H1 (cell line): Measurements from ENCODE around the gene HSD17B4. TPM values are rescaled to one million over a fixed set of nuclear protein-coding genes. Genes with fewer than 3 reads are reported as not detected.

Source experiments
- CTCF ChIA-PET: fragments of 300-600 bp; sonication (Branson Sonifier 250); formaldehyde crosslinking; loops from one replicate; lab custom pipeline; 2021; ENCODE audit not compliant: partially characterized antibody; lab: Charles Lee
- POLR2A ChIA-PET: fragments of 300-600 bp; sonication (Branson Sonifier 250); formaldehyde crosslinking; loops from one replicate; lab custom pipeline; 2021; ENCODE audit warnings: inconsistent platforms; ENCODE audit not compliant: partially characterized antibody; lab: Charles Lee
- DNase-seq, 2 experiments: peaks; one replicate each; pipeline versions ENCODE4 v3.0.0 to v3.0.0-alpha.2; 2010 to 2022; ENCODE audit warnings: low spot score in 2 of 2, low read depth in 1 of 2, mixed read lengths in 1 of 2
- FAIRE-seq: peaks from 2 replicates; lab custom pipeline; 2011; peaks lifted over from hg19 to GRCh38; lab: Jason Lieb, UNC
- H2AFZ ChIP-seq: 2 replicates; pipeline ENCODE4 v1.8.1; 2012; ENCODE audit warnings: low read length, inconsistent platforms
- H2AK5ac ChIP-seq: 2 replicates; pipeline ENCODE4 v1.6.1; 2013; ENCODE audit warnings: low read depth, low read length
- H2BK120ac ChIP-seq: replicated peaks from 2 replicates; pipeline ENCODE3; 2013; ENCODE audit warnings: low read depth, low read length, inconsistent platforms
- H2BK12ac ChIP-seq: 2 replicates; pipeline ENCODE4 v1.6.1; 2013; ENCODE audit warnings: low read depth, low read length
- H2BK15ac ChIP-seq: 2 replicates; pipeline ENCODE4 v1.6.1; 2013; ENCODE audit warnings: low read length
- H2BK20ac ChIP-seq: 2 replicates; pipeline ENCODE4 v1.6.1; 2013; ENCODE audit warnings: low read length
- H2BK5ac ChIP-seq: 2 replicates; pipeline ENCODE4 v1.6.1; 2013; ENCODE audit warnings: low read depth, low read length
- H3K14ac ChIP-seq: 2 replicates; pipeline ENCODE4 v1.6.1; 2013; ENCODE audit warnings: inconsistent platforms; ENCODE audit not compliant: insufficient read length
- H3K18ac ChIP-seq: 2 replicates; pipeline ENCODE4 v1.6.1; 2013; ENCODE audit warnings: low read length; ENCODE audit errors: extremely low read depth
- H3K23ac ChIP-seq: 2 replicates; pipeline ENCODE4 v1.6.1; 2013; ENCODE audit warnings: inconsistent platforms; ENCODE audit not compliant: insufficient read length
- H3K23me2 ChIP-seq: 2 replicates; pipeline ENCODE4 v1.6.1; 2013; ENCODE audit warnings: low read depth, low read length
- H3K27ac ChIP-seq: 2 replicates; pipeline ENCODE4 v1.6.1; 2011; ENCODE audit warnings: low read depth, low read length, inconsistent platforms
- H3K27me3 ChIP-seq, 4 experiments: replicated peaks in 1 of 4; 1 replicate in 1 of 4; 2 replicates in 3 of 4; pipeline versions ENCODE4 v1.6.1 to v1.8.1; 2011 to 2013; ENCODE audit warnings: low read length in 3 of 4, mild to moderate bottlenecking in 3 of 4, inconsistent platforms in 2 of 4, mixed read lengths in 2 of 4, moderate library complexity in 1 of 4; ENCODE audit not compliant: control insufficient read depth in 3 of 4, insufficient read depth in 3 of 4; ENCODE audit errors: extremely low read depth in 1 of 4
- H3K36me3 ChIP-seq, 4 experiments: 2 replicates each; pipeline versions ENCODE4 v1.6.1 to v1.8.1; 2011 to 2013; ENCODE audit warnings: mild to moderate bottlenecking in 4 of 4, low read length in 3 of 4, moderate library complexity in 2 of 4, control low read depth in 1 of 4, inconsistent platforms in 1 of 4; ENCODE audit not compliant: insufficient read depth in 4 of 4, control insufficient read depth in 2 of 4
- H3K4ac ChIP-seq: replicated peaks from 2 replicates; pipeline ENCODE3; 2013; ENCODE audit warnings: low read length, low read depth, mixed read lengths, inconsistent platforms; ENCODE audit not compliant: insufficient read length
- H3K4me1 ChIP-seq, 4 experiments: replicated peaks in 1 of 4; 1 replicate in 1 of 4; 2 replicates in 3 of 4; pipeline versions ENCODE4 v1.6.1 to v1.8.1; 2011 to 2013; ENCODE audit warnings: low read length in 3 of 4, inconsistent platforms in 2 of 4, mixed read lengths in 1 of 4; ENCODE audit not compliant: insufficient read depth in 4 of 4, control insufficient read depth in 3 of 4
- H3K4me2 ChIP-seq, 2 experiments: 2 replicates each; pipeline versions ENCODE4 v1.6.1 to v1.8.1; 2011 to 2013; ENCODE audit warnings: low read depth in 2 of 2, low read length in 2 of 2, control low read depth in 1 of 2, inconsistent platforms in 1 of 2, mild to moderate bottlenecking in 1 of 2; ENCODE audit not compliant: insufficient read depth in 1 of 2
- H3K4me3 ChIP-seq, 4 experiments: fragments of 200-600, 300-600 bp in 1 of 4; sonication (generic), shearing (Covaris generic), sonication (Bioruptor Twin) in 1 of 4; 2 replicates each; pipeline versions ENCODE4 v1.5.1 to v1.8.1; 2011 to 2016; ENCODE audit warnings: low read length in 4 of 4, low read depth in 3 of 4, control low read depth in 2 of 4, inconsistent platforms in 2 of 4, mild to moderate bottlenecking in 2 of 4, mixed read lengths in 1 of 4, moderate library complexity in 1 of 4; ENCODE audit not compliant: insufficient read depth in 2 of 4; ENCODE audit errors: extremely low read depth in 1 of 4
- H3K56ac ChIP-seq: replicated peaks from 2 replicates; pipeline ENCODE3; 2013; ENCODE audit warnings: low read depth, mild to moderate bottlenecking, mixed read lengths, low read length, inconsistent platforms; ENCODE audit not compliant: insufficient read length
- H3K79me1 ChIP-seq: 2 replicates; pipeline ENCODE4 v1.6.1; 2013; ENCODE audit warnings: low read depth, low read length, control low read depth
- H3K79me2 ChIP-seq, 2 experiments: 2 replicates each; pipeline versions ENCODE4 v1.6.1 to v1.8.1; 2012 to 2013; ENCODE audit warnings: low read length in 2 of 2, mild to moderate bottlenecking in 2 of 2, inconsistent platforms in 1 of 2; ENCODE audit not compliant: insufficient read depth in 2 of 2, control insufficient read depth in 1 of 2
- H3K9ac ChIP-seq, 4 experiments: replicated peaks in 1 of 4; 1 replicate in 1 of 4; 2 replicates in 3 of 4; pipeline versions ENCODE4 v1.6.1 to v1.8.1; 2011 to 2013; ENCODE audit warnings: low read depth in 3 of 4, low read length in 3 of 4, control low read depth in 2 of 4, mild to moderate bottlenecking in 2 of 4, moderate library complexity in 2 of 4, inconsistent platforms in 1 of 4; ENCODE audit errors: extremely low read depth in 1 of 4
- H3K9me3 ChIP-seq, 2 experiments: 2 replicates each; pipeline versions ENCODE4 v1.6.1 to v1.8.1; 2012 to 2013; ENCODE audit warnings: mild to moderate bottlenecking in 2 of 2, moderate library complexity in 2 of 2, control low read depth in 1 of 2, inconsistent platforms in 1 of 2, low read depth in 1 of 2, low read length in 1 of 2, mixed read lengths in 1 of 2; ENCODE audit not compliant: insufficient read depth in 2 of 2
- H4K20me1 ChIP-seq, 2 experiments: replicated peaks in 1 of 2; 2 replicates each; pipeline versions ENCODE3 to v1.8.1; 2011 to 2013; ENCODE audit warnings: inconsistent platforms in 2 of 2, low read length in 2 of 2, mild to moderate bottlenecking in 1 of 2; ENCODE audit not compliant: insufficient read depth in 2 of 2, control insufficient read depth in 1 of 2
- H4K5ac ChIP-seq: 2 replicates; pipeline ENCODE4 v1.6.1; 2013; ENCODE audit warnings: low read length, low read depth, mixed read lengths, inconsistent platforms; ENCODE audit not compliant: insufficient read length
- H4K8ac ChIP-seq: 2 replicates; pipeline ENCODE4 v1.8.0; 2013; ENCODE audit warnings: mild to moderate bottlenecking, moderate library complexity, low read length, inconsistent platforms; ENCODE audit not compliant: insufficient read depth; ENCODE audit errors: extremely low read depth
- H4K91ac ChIP-seq: replicated peaks from 2 replicates; pipeline ENCODE3; 2013; ENCODE audit warnings: low read length, mixed read lengths, inconsistent platforms; ENCODE audit not compliant: insufficient read length
- ASH2L ChIP-seq: fragments of 200-600, 300-600 bp; sonication (generic); IDR thresholded peaks from one replicate; pipeline ENCODE4 v1.7.1; 2017; ENCODE audit warnings: low read length
- CBX5 ChIP-seq: fragments of 300-800, 300-1000 bp; sonication (generic); IDR thresholded peaks from 2 replicates; pipeline ENCODE4 v1.7.1; 2016; ENCODE audit warnings: antibody characterized with exemption, low read length, low read depth
- CEBPB ChIP-seq: IDR thresholded peaks from 2 replicates; pipeline ENCODE4 v1.6.1; 2012; ENCODE audit warnings: low read depth, low read length
- CTBP2 ChIP-seq: IDR thresholded peaks from 2 replicates; pipeline ENCODE4 v1.7.0; 2011; ENCODE audit warnings: borderline replicate concordance, mild to moderate bottlenecking, moderate library complexity, mixed read lengths, low read length; ENCODE audit not compliant: insufficient read depth, insufficient read length
- EGR1 ChIP-seq: IDR thresholded peaks from 2 replicates; pipeline ENCODE4 v1.6.1; 2011; ENCODE audit warnings: low read depth, low read length, borderline replicate concordance
- FOSL1 ChIP-seq: IDR thresholded peaks from 2 replicates; pipeline ENCODE4 v1.6.1; 2011; ENCODE audit warnings: mild to moderate bottlenecking, low read depth, low read length, moderate library complexity; ENCODE audit not compliant: insufficient read depth
- GABPA ChIP-seq: IDR thresholded peaks from 2 replicates; pipeline ENCODE4 v1.6.1; 2011; ENCODE audit warnings: mild to moderate bottlenecking, low read length, moderate library complexity, borderline replicate concordance; ENCODE audit not compliant: insufficient read depth
- HDAC2 ChIP-seq, 2 experiments: fragments of 300-600 bp in 1 of 2; sonication (generic) in 1 of 2; IDR thresholded peaks; 2 replicates each; pipeline ENCODE4 v1.6.1; 2011 to 2012; ENCODE audit warnings: low read depth in 2 of 2, low read length in 2 of 2, mild to moderate bottlenecking in 2 of 2, moderate library complexity in 2 of 2, borderline replicate concordance in 1 of 2, inconsistent platforms in 1 of 2
- KDM5A ChIP-seq: fragments of 200-600 bp; IDR thresholded peaks from 2 replicates; pipeline ENCODE4 v1.7.1; 2012; ENCODE audit warnings: mild to moderate bottlenecking, low read length, inconsistent platforms, mixed read lengths
- RAD21 ChIP-seq, 2 experiments: IDR thresholded peaks in 1 of 2; conservative IDR thresholded peaks in 1 of 2; 2 replicates each; pipeline ENCODE4 v1.6.1; 2011; ENCODE audit warnings: low read depth in 2 of 2, low read length in 2 of 2, improper control_type of control experiment in 1 of 2, inconsistent platforms in 1 of 2, mild to moderate bottlenecking in 1 of 2, moderate library complexity in 1 of 2
- RFX5 ChIP-seq: IDR thresholded peaks from 2 replicates; pipeline ENCODE4 v1.6.1; 2011; ENCODE audit warnings: low read depth, low read length, improper control_type of control experiment, borderline replicate concordance
- SIX5 ChIP-seq: IDR thresholded peaks from 2 replicates; pipeline ENCODE4 v1.6.1; 2011; ENCODE audit warnings: mild to moderate bottlenecking, low read depth, low read length
- WGBS, 2 experiments: shearing (Covaris generic) in 1 of 2; methylation state at CpG; one replicate each; pipeline versions ENCODE4 v1.1.6 to v1.1.7; 2013 to 2015; ENCODE audit warnings: low lambda C conversion rate in 2 of 2, mixed read lengths in 2 of 2, inconsistent platforms in 1 of 2, low coverage in 1 of 2, missing lambda C conversion rate in 1 of 2; ENCODE audit not compliant: insufficient replicate concordance in 2 of 2, insufficient coverage in 1 of 2, insufficient read length in 1 of 2; ENCODE audit errors: extremely low coverage in 1 of 2, missing lambda C conversion rate in 1 of 2; 5-methylcytosine and 5-hydroxymethylcytosine counted together
- polyA plus RNA-seq, 7 experiments: library from polyadenylated mRNA; depleted of rRNA in 3 of 7; stranded (reverse) in 5 of 7; unstranded in 2 of 7; fragments of >200 nt in 5 of 7; fragments of 200-250 nt in 2 of 7; gene quantifications; 1 replicate in 5 of 7; 2 replicates in 1 of 7; 4 replicates in 1 of 7; pipeline versions ENCODE4 v1.2.1 to v1.2.3, GENCODE V29; 2011 to 2013; ENCODE audit warnings: missing spikeins in 2 of 7, mixed read lengths in 2 of 7
- total RNA-seq: library from RNA; stranded (reverse); fragmentation: NEBNext Ultra II Directional; extraction: Animal tissue kit (Norgen Biotek cat#: 25700); gene quantifications from 2 replicates; pipeline ENCODE4 v1.2.1, GENCODE V29; 2021

The HSD17B4 gene
- total and polyA plus RNA-seq, 2 of the 8 experiments (the other 6 are each of a cell fraction or from before 2014, with no cell fraction given), result 305 to 369 TPM

DNA sequence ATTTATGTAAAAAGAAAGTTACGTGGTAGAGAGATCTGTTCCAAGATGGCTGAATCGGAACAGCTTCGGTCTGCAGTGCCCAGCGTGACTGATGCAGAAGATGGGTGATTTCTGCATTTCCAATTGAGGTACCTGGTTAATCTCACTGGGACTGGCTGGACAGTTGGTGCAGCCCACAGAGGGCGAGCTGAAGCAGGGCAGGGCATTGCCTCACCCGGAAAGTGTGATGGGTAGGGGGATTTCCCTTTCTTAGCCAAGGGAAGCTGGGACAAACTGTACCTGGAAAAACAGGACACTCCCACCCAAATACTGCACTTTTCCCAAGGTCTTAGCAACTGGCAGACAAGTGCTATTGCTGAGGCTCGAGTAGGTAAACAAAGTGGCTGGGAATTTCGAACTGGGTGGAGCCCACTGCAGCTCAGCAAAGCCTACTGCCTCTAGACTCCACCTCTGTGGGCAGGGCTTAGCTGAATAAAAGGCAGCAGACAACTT is 13.1 kb upstream of the HSD17B4 start:
- Histone ChIP-seq H4K20me1 (no peaks in the 10 kb centered on the region), H3K14ac (no peak overlapping the region), H2AFZ (no peak overlapping the region), H2BK15ac (no peak overlapping the region), H3K4ac (no peak overlapping the region), H3K27ac (no peak overlapping the region), H3K4me2 (no peak overlapping the region), H3K27me3 (no peaks in the 10 kb centered on the region), H4K5ac (no peak overlapping the region), H3K79me2 (no peaks in the 10 kb centered on the region), H3K9ac (no peak overlapping the region), H3K79me1 (no peaks in the 10 kb centered on the region), H3K9me3 (peaks cover 3 to 14% of the 10 kb centered on the region in 2 experiments; a peak in 3 of 4 replicates), H2BK120ac (no peak overlapping the region), H3K4me1 (0 out of 7 replicates have a peak, but pooled peaks cover 0 to 2% (median 0%) of the 10 kb centered on the region in 4 experiments), H3K23me2 (no peaks in the 10 kb centered on the region), H3K56ac (no peak overlapping the region), H3K18ac (no peak overlapping the region), H2AK5ac (no peak overlapping the region), H4K91ac (no peak overlapping the region), H2BK5ac (no peak overlapping the region), H4K8ac (no peak overlapping the region), H3K23ac (no peak overlapping the region), H3K4me3 (no peak overlapping the region), H3K36me3 (no peaks in the 10 kb centered on the region), H2BK12ac (no peak overlapping the region), H2BK20ac (no peak overlapping the region)
- FAIRE-seq, result no peak
- CTCF ChIA-PET, result interaction anchor here (0.7 to 1.2 kb wide), 3 partner anchors 11 to 127 kb away, joined by 3 to 4 read pairs (median 4); no protein-coding TSS in a partner anchor
- POLR2A ChIA-PET, result interaction anchor here (0.9 to 1.4 kb wide), 2 partner anchors 13 to 171 kb away, joined by 3 read pairs; no protein-coding TSS in a partner anchor
- WGBS, 2 experiments, result 88 to 100% methylated on average over 1 to 8 of the region's 8 CpGs
- no peak for TF ChIP-seq FOSL1
- TF ChIP-seq CEBPB, result no peak
- TF ChIP-seq HDAC2 (IDR thresholded peaks at IDR 0.05; ENCODE audit: borderline replicate concordance in 1 of 2, low read depth in 2 of 2, low read length in 2 of 2), result no peak
- TF ChIP-seq CTBP2, result no peak
- no peak for TF ChIP-seq CBX5
- no peak for TF ChIP-seq GABPA
- no peak for TF ChIP-seq RAD21 (IDR thresholded peaks at IDR 0.05 in 1 of 2, conservative IDR thresholded peaks at IDR 0.05 in 1 of 2; ENCODE audit: low read depth in 2 of 2, low read length in 2 of 2)
- no peak for TF ChIP-seq SIX5
- TF ChIP-seq ASH2L, result no peak
- no peak for TF ChIP-seq EGR1
- no peak for TF ChIP-seq KDM5A
- TF ChIP-seq RFX5, result no peak
- DNase-seq, result no peak
